ENCODE data around the gene CYB5R3.

Gene CYB5R3

GRCh38 chr22:42664976-42665831, 16.0 kb upstream of the CYB5R3 start:
- in situ Hi-C loops (cut with MboI; ENCODE audit: low sequenced_read_pairs, unreplicated experiment) = loop anchor here (25.0 kb wide), 1 partner anchor 372 kb away; no protein-coding TSS in a partner anchor
- no peak for DNase-seq (ENCODE audit: low spot score)
- no peak for TF ChIP-seq CTCF (IDR thresholded peaks at IDR 0.05; ENCODE audit: borderline replicate concordance, control extremely low read depth, extremely low read depth, insufficient read depth, missing control alignments)

GRCh38 chr22:42661985-42662831, 13.0 kb upstream of the CYB5R3 start:
- TF ChIP-seq CTCF (IDR thresholded peaks at IDR 0.05; ENCODE audit: borderline replicate concordance, control extremely low read depth, extremely low read depth, insufficient read depth, missing control alignments) = peak; percentile 77
- in situ Hi-C loops (cut with MboI; ENCODE audit: low sequenced_read_pairs, unreplicated experiment) = loop anchor here (25.0 kb wide), 1 partner anchor 375 kb away; no protein-coding TSS in a partner anchor
- peak; percentile 91 for DNase-seq (ENCODE audit: low spot score)

- DNase-seq (ENCODE audit: low spot score) = no peak
- no peak for TF ChIP-seq CTCF (IDR thresholded peaks at IDR 0.05; ENCODE audit: borderline replicate concordance, control extremely low read depth, extremely low read depth, insufficient read depth, missing control alignments)
- in situ Hi-C loops (cut with MboI; ENCODE audit: low sequenced_read_pairs, unreplicated experiment) = loop anchor here (25.0 kb wide), 1 partner anchor 381 kb away; no protein-coding TSS in a partner anchor
Measured at GRCh38 chr22:42656578-42656977, 7.4 kb upstream of the CYB5R3 start.

GRCh38 chr22:42655693-42656092, 6.5 kb upstream of the CYB5R3 start:
- no peak for TF ChIP-seq CTCF (IDR thresholded peaks at IDR 0.05; ENCODE audit: borderline replicate concordance, control extremely low read depth, extremely low read depth, insufficient read depth, missing control alignments)
- DNase-seq (ENCODE audit: low spot score) = peak; percentile 68
- in situ Hi-C loops (cut with MboI; ENCODE audit: low sequenced_read_pairs, unreplicated experiment) = loop anchor here (25.0 kb wide), 1 partner anchor 382 kb away; no protein-coding TSS in a partner anchor

GRCh38 chr22:42654436-42655073, 5.4 kb upstream of the CYB5R3 start:
- in situ Hi-C loops (cut with MboI; ENCODE audit: low sequenced_read_pairs, unreplicated experiment) = loop anchor here (25.0 kb wide), 1 partner anchor 383 kb away; no protein-coding TSS in a partner anchor
- no peak for TF ChIP-seq CTCF (IDR thresholded peaks at IDR 0.05; ENCODE audit: borderline replicate concordance, control extremely low read depth, extremely low read depth, insufficient read depth, missing control alignments)

GRCh38 chr22:42653999-42654398, 4.8 kb upstream of the CYB5R3 start:
- no peak for DNase-seq (ENCODE audit: low spot score)
- no peak for TF ChIP-seq CTCF (IDR thresholded peaks at IDR 0.05; ENCODE audit: borderline replicate concordance, control extremely low read depth, extremely low read depth, insufficient read depth, missing control alignments)
- in situ Hi-C loops (cut with MboI; ENCODE audit: low sequenced_read_pairs, unreplicated experiment) = loop anchor here (25.0 kb wide), 1 partner anchor 383 kb away; no protein-coding TSS in a partner anchor

More at GRCh38 chr22:42654436-42655073, 5.4 kb upstream of the CYB5R3 start:
- DNase-seq (ENCODE audit: low spot score) = no peak

Measured in GM13976 (cell line).